ENCODE data around the gene OGFOD1.

- TF ChIP-seq CTCF (IDR thresholded peaks at IDR 0.05) (no peak), POLR2A (IDR thresholded peaks at IDR 0.05) (no peak), EP300 (IDR thresholded peaks at IDR 0.05) (no peak)
Observed at GRCh38 chr16:56428091-56428490, 23.3 kb upstream of the OGFOD1 start.

Measured in ovary (tissue), 3 donors.